Adrenal gland (tissue), 5 donors: Measurements from ENCODE around the gene OLFM1.
"Not testable (repeated sequence)": the region's sequence is repeated elsewhere in the genome, so short reads cannot be mapped to it uniquely, and the experiment has no call there.

Experiments
- POLR2A ChIP-seq, 2 donors: fragments of 450-650 bp; IDR thresholded peaks; one replicate each; pipeline ENCODE4 v1.6.1; 2017; ENCODE audit warnings: antibody characterized with exemption in 2 of 2, mild to moderate bottlenecking in 2 of 2, moderate library complexity in 1 of 2
- TF ChIP-seq, protein P1 (sequence below), 6 experiments: fragments of 450-650 bp in 4 of 6; fragments of 200-600 bp in 2 of 6; sonication (generic) in 1 of 6; IDR thresholded peaks; 1 replicate in 5 of 6; 2 replicates in 1 of 6; pipeline versions ENCODE4 v1.5.1 to v1.8.0; 2016 to 2021; ENCODE audit warnings: antibody characterized with exemption in 6 of 6, mild to moderate bottlenecking in 2 of 6, moderate library complexity in 1 of 6
- donor health status: DM: no; HTN: no; CAD: no.

DNA sequence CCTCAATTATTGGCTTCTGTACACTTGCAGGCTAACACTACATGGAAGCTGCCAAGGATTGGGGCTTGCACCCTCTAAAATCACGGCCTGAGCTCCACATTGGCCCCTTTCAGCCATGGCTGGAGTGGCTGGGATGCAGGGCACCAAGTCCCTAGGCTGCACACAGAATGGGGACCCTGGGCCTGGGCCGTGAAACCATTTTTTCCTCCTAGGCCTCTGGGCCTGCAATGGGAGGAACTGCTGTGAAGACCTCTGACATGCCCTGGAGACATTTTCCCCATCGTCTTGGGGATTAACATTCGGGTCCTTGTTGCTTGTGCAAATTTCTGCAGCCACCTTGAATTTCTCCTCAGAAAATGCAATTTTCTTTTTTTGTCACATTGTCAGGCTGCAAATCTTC lies 23.6 kb upstream of the OLFM1 start:
- TF ChIP-seq, protein P1, sequence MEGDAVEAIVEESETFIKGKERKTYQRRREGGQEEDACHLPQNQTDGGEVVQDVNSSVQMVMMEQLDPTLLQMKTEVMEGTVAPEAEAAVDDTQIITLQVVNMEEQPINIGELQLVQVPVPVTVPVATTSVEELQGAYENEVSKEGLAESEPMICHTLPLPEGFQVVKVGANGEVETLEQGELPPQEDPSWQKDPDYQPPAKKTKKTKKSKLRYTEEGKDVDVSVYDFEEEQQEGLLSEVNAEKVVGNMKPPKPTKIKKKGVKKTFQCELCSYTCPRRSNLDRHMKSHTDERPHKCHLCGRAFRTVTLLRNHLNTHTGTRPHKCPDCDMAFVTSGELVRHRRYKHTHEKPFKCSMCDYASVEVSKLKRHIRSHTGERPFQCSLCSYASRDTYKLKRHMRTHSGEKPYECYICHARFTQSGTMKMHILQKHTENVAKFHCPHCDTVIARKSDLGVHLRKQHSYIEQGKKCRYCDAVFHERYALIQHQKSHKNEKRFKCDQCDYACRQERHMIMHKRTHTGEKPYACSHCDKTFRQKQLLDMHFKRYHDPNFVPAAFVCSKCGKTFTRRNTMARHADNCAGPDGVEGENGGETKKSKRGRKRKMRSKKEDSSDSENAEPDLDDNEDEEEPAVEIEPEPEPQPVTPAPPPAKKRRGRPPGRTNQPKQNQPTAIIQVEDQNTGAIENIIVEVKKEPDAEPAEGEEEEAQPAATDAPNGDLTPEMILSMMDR (IDR thresholded peaks at IDR 0.05): not testable (repeated sequence)
- not testable (repeated sequence) for TF ChIP-seq POLR2A (IDR thresholded peaks at IDR 0.05)
